T-helper 17 cell (primary cell): ENCODE results near the gene CEACAM21. TPM values are rescaled to one million over a fixed set of nuclear protein-coding genes. Genes with fewer than 3 reads are reported as not detected.

Experiments used
- ATAC-seq: fragments of 150-1000 bp; cut with Tn5 transposase; 2 replicates; pipeline ENCODE4 v1.10.0; 2021; ENCODE audit warnings: mild to moderate bottlenecking, moderate library complexity
- DNase-seq, 3 donors: peaks; one replicate each; pipeline versions ENCODE4 v3.0.0 to v3.0.0-alpha.2; 2020 to 2021
- H3K9me3 ChIP-seq: one replicate; pipeline ENCODE4 v1.7.0; 2013; ENCODE audit warnings: low read length, mild to moderate bottlenecking; ENCODE audit not compliant: control insufficient read depth, poor library complexity, severe bottlenecking
- H3K27ac Mint-ChIP-seq: one replicate; pipeline ENCODE4 v1.8.0; 2022; ENCODE audit warnings: mild to moderate bottlenecking, moderate library complexity, mixed read lengths
- H3K27me3 Mint-ChIP-seq: one replicate; pipeline ENCODE4 v1.8.0; 2022; ENCODE audit warnings: mixed read lengths
- H3K36me3 Mint-ChIP-seq: one replicate; pipeline ENCODE4 v1.8.0; 2022; ENCODE audit warnings: low read depth, mixed read lengths
- H3K4me1 Mint-ChIP-seq: one replicate; pipeline ENCODE4 v1.8.0; 2022; ENCODE audit warnings: mild to moderate bottlenecking, mixed read lengths
- H3K4me3 Mint-ChIP-seq: one replicate; pipeline ENCODE4 v1.8.0; 2022; ENCODE audit warnings: mild to moderate bottlenecking, moderate library complexity, mixed read lengths
- total RNA-seq, 4 donors: library from RNA in 2 of 4; stranded (reverse) in 2 of 4; gene quantifications; one replicate each; pipeline ENCODE4 v1.2.3 and lab custom pipeline; 2022 to 2026

Gene CEACAM21
- total RNA-seq, 2 donors from 2014 or later = 40.5 to 44.4 TPM

DNA sequence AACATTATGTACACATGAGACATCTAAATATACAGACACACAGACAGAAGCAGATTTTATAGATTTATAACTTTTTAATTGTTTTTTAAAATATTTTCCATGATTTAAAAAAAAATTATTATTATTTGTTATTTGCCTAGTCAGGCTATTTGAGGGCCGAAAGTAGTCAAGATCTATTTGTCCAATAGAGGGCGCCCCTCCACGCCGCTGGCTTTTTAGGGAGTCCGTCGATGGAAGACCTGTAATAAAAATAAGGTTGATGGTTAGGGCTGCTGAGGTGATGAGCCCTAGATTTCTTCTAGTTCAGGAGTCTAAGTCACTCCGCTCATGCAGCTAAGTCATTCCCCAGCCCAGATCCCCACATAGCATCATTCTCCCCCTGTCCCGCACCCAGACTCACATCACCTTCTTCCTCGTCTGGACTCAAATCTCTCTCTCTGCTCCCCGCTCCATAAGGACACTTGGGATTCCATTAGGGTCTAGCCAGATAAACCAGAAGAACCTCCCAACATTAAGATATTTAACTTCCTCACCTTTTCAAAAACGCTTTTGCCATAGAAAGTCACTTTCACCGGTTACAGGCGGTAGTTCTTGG, 33.9 kb upstream of the CEACAM21 start:
- peaks cover 38% of the 10 kb centered on the region for H3K4me1 Mint-ChIP-seq
- H3K27me3 Mint-ChIP-seq = no peaks in the 10 kb centered on the region

DNA sequence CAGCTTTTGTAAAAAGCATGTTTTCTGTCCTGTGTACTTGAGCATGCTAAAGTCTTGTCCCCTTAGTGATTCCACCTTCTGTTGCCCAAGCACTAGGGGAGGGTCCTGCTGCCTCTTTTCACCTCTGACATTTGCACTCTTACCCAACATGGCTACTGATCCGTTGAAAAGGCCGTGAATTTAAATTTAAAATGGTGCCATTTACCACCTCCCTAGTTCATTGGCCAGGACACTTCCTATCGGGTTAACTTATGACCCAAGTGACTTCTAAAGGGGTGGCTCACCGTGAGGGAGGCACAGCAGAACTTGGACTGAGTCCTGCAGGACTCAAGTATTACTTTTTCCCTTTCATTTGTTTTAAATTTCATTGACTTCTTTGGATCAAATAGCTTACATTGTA, 33.3 kb upstream of the CEACAM21 start:
- H3K27me3 Mint-ChIP-seq = no peaks in the 10 kb centered on the region
- peaks cover 41% of the 10 kb centered on the region for H3K4me1 Mint-ChIP-seq
- peaks cover 5% of the 10 kb centered on the region for H3K36me3 Mint-ChIP-seq
- ATAC-seq (no peak), DNase-seq (no peak)
- H3K4me3 Mint-ChIP-seq = no peak overlapping the region
- peak overlapping the region; percentile 99 for H3K27ac Mint-ChIP-seq
- H3K9me3 ChIP-seq = no peaks in the 10 kb centered on the region

More for the DNA sequence above, 33.9 kb upstream of the CEACAM21 start:
- H3K9me3 ChIP-seq = no peaks in the 10 kb centered on the region
- Mint-ChIP-seq H3K4me3 (peak overlapping the region; percentile 57), H3K36me3 (peaks cover 5% of the 10 kb centered on the region), H3K27ac (peak overlapping the region; percentile 99)
- peak; percentile 38 for ATAC-seq
- DNase-seq = peak; percentile 56 to 79 (median 62)

GRCh38 chr19:41543582-41543981, 32.4 kb upstream of the CEACAM21 start:
- peaks cover 5% of the 10 kb centered on the region for H3K36me3 Mint-ChIP-seq
- no peak for ATAC-seq
- peaks cover 45% of the 10 kb centered on the region for H3K4me1 Mint-ChIP-seq
- H3K4me3 Mint-ChIP-seq = no peak overlapping the region
- H3K9me3 ChIP-seq = no peaks in the 10 kb centered on the region
- no peak for DNase-seq
- H3K27ac Mint-ChIP-seq = peak overlapping the region; percentile 99
- no peaks in the 10 kb centered on the region for H3K27me3 Mint-ChIP-seq

DNA sequence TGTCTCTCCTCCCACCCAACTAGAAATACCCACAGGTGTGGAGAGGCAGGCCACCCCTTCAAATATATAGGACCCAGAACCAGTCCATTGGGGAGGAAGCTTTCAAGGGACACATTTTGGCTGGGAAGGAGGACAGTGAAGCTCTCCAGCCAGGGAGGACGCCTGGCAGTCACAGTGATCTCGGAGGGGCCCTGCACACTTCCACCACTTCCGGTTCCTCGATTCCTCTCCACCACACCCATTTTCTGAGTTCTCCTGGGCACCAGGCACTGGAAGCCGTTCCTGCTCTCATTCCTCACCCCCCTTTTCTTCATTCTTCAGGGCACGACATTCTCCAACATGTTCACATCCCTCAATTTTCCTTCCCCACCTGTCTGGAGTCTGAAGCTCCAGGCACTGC, 30.4 kb upstream of the CEACAM21 start:
- Mint-ChIP-seq H3K27me3 (no peaks in the 10 kb centered on the region), H3K4me1 (peaks cover 51% of the 10 kb centered on the region), H3K36me3 (peaks cover 3% of the 10 kb centered on the region), H3K4me3 (peak overlapping the region; percentile 95), H3K27ac (peak overlapping the region; percentile 99)
- no peaks in the 10 kb centered on the region for H3K9me3 ChIP-seq
- DNase-seq (no peak), ATAC-seq (no peak)

DNA sequence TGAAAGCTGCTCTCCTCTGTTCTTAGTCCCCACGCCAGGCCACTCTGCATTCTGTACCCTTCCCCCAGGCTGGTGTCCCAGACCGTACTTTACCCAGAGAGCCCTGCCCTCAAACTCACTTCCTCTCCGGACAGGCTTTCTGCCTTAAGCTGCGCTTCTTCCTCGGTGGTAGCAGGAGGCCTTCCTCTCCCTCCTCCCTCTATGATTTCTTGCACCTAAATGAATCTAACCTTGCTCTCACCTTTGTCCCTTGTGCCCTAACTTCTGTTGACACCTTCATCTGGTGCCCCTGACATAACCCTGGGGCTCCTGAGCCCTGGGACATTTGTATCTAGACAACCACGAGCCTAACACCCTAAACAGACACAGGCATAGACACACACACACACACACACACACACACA, 29.6 kb upstream of the CEACAM21 start:
- Mint-ChIP-seq H3K4me1 (peaks cover 52% of the 10 kb centered on the region), H3K36me3 (peaks cover 9% of the 10 kb centered on the region), H3K27me3 (no peaks in the 10 kb centered on the region), H3K27ac (peak overlapping the region; percentile 99), H3K4me3 (peak overlapping the region; percentile 95)
- H3K9me3 ChIP-seq = no peaks in the 10 kb centered on the region
- DNase-seq = no peak
- ATAC-seq = peak; percentile 62

DNA sequence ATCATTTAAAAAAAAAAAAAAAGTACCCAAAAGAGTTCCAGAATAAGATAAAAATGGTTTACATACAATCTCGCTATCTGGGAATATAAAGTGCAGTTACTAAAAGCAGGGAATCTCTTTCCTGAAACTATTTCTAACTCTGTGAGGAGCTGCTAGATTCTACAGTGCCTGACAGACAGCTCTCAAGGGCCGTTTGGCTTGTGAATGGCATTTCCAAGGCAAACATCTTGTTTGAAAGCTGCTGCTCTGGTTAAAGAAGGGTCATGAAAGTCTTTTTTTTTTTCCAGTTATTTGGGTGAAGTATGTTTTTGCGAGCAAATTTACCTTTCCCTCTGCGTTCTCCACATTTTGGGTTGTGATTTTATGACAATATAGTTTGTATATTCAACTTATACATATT, 29.0 kb upstream of the CEACAM21 start:
- no peaks in the 10 kb centered on the region for H3K27me3 Mint-ChIP-seq
- no peak for ATAC-seq
- peak overlapping the region; percentile 99 for H3K27ac Mint-ChIP-seq
- H3K9me3 ChIP-seq = no peaks in the 10 kb centered on the region
- H3K36me3 Mint-ChIP-seq = peaks cover 13% of the 10 kb centered on the region
- peak overlapping the region; percentile 95 for H3K4me3 Mint-ChIP-seq
- H3K4me1 Mint-ChIP-seq = peaks cover 56% of the 10 kb centered on the region
- no peak for DNase-seq

GRCh38 chr19:41547569-41547968, 28.4 kb upstream of the CEACAM21 start:
- Mint-ChIP-seq H3K27ac (peak overlapping the region; percentile 99), H3K4me3 (peak overlapping the region; percentile 68), H3K4me1 (peaks cover 54% of the 10 kb centered on the region), H3K36me3 (peaks cover 13% of the 10 kb centered on the region), H3K27me3 (no peaks in the 10 kb centered on the region)
- ATAC-seq (no peak), DNase-seq (no peak)
- H3K9me3 ChIP-seq = no peaks in the 10 kb centered on the region

DNA sequence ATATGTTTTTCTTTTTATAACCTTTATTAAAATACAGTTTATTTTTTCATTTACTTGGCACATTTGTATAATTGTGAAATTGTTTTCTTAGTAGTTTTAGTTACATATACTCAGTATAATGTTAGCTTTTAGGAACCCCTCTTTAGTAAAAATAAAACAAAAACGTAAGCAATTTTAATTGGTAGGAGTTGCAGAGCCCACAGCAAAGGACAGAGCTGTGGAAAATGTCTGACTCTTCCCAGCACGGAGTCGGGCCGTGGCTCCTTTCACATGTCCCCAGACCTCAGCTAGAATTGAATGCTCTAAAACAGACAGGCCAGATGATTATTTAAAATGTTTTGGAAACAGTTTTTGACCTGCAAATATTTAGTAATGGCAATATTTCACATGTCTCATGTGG, 27.9 kb upstream of the CEACAM21 start:
- peaks cover 57% of the 10 kb centered on the region for H3K4me1 Mint-ChIP-seq
- no peak overlapping the region for H3K4me3 Mint-ChIP-seq
- peaks cover 13% of the 10 kb centered on the region for H3K36me3 Mint-ChIP-seq
- H3K27me3 Mint-ChIP-seq = no peaks in the 10 kb centered on the region
- ATAC-seq (no peak), DNase-seq (no peak)
- H3K27ac Mint-ChIP-seq = peak overlapping the region; percentile 99
- no peaks in the 10 kb centered on the region for H3K9me3 ChIP-seq

DNA sequence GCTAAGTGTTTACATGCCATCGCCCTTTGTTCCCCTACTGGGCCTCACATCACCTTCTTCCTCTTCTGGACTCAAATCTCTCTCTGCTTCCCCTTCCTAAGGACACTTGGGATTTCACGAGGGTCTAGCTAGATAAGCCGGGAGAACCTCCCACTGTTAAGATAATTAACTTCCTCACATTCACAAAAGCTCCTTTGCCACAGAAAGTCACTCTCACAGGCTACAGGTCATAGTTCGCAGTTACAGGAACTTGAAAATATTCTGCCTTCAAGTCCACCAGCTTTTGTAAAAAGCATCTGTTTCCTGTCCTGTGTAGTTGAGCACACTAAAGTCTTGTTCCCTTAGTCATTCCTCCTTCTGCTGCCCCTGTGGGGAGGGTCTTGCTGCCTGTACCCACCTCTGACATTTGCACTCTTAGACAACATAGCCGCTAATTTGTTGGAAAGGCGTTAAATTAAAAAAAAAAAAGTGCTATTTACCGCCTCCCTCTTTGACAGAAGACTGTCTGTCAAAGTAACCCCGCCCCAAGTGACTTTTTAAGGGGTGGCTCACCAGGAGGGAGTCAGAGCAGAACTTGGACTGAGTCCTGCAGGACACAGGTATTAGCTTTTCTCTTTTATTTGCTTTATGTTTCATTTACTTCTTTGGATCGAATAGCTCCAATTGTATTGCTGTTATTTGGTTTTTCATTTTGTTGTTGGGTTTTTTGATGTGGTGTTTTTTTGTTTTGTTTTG, 26.8 kb upstream of the CEACAM21 start:
- H3K36me3 Mint-ChIP-seq = peaks cover 13% of the 10 kb centered on the region
- peaks cover 63% of the 10 kb centered on the region for H3K4me1 Mint-ChIP-seq
- DNase-seq = peak; percentile 32 to 61 (median 51)
- no peaks in the 10 kb centered on the region for H3K27me3 Mint-ChIP-seq
- H3K27ac Mint-ChIP-seq = peak overlapping the region; percentile 99
- no peaks in the 10 kb centered on the region for H3K9me3 ChIP-seq
- peak overlapping the region; percentile 93 for H3K4me3 Mint-ChIP-seq
- ATAC-seq = peak; percentile 72

GRCh38 chr19:41549884-41550283, 26.1 kb upstream of the CEACAM21 start:
- DNase-seq = no peak
- peaks cover 61% of the 10 kb centered on the region for H3K4me1 Mint-ChIP-seq
- no peak for ATAC-seq
- peak overlapping the region; percentile 93 for H3K4me3 Mint-ChIP-seq
- H3K36me3 Mint-ChIP-seq = peaks cover 13% of the 10 kb centered on the region
- H3K27ac Mint-ChIP-seq = peak overlapping the region; percentile 99
- H3K9me3 ChIP-seq = no peaks in the 10 kb centered on the region
- no peaks in the 10 kb centered on the region for H3K27me3 Mint-ChIP-seq

GRCh38 chr19:41551212-41551610, 24.8 kb upstream of the CEACAM21 start:
- no peaks in the 10 kb centered on the region for H3K9me3 ChIP-seq
- H3K36me3 Mint-ChIP-seq = peaks cover 18% of the 10 kb centered on the region
- peaks cover 60% of the 10 kb centered on the region for H3K4me1 Mint-ChIP-seq
- H3K27ac Mint-ChIP-seq = peak overlapping the region; percentile 99
- H3K27me3 Mint-ChIP-seq = no peaks in the 10 kb centered on the region
- DNase-seq (no peak), ATAC-seq (no peak)
- peak overlapping the region; percentile 93 for H3K4me3 Mint-ChIP-seq

DNA sequence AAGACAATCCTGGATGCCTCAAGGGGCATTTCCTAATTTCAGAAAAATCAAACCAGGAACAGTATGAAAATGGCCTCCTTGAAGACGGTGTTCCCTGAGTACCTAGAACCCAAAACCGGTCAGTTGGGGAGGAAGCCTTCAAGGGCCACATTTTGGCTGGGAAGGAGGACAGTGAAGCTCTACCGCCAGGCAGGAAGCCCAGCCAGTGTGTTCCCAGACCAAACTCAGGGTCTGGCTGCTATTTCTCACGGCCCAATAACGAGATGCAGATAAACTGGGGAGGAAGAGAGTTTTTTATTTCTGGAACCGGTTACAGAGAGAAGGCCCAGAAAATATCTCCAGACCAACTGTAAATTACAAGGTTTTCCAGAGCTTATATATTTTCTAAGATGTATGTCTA, 24.3 kb upstream of the CEACAM21 start:
- Mint-ChIP-seq H3K27me3 (no peaks in the 10 kb centered on the region), H3K36me3 (peaks cover 18% of the 10 kb centered on the region), H3K27ac (peak overlapping the region; percentile 99), H3K4me3 (peak overlapping the region; percentile 93), H3K4me1 (peaks cover 58% of the 10 kb centered on the region)
- no peaks in the 10 kb centered on the region for H3K9me3 ChIP-seq
- DNase-seq (no peak), ATAC-seq (no peak)

- Mint-ChIP-seq H3K27me3 (no peaks in the 10 kb centered on the region), H3K4me3 (peak overlapping the region; percentile 93), H3K27ac (peak overlapping the region; percentile 99), H3K36me3 (peaks cover 18% of the 10 kb centered on the region), H3K4me1 (peaks cover 59% of the 10 kb centered on the region)
- no peaks in the 10 kb centered on the region for H3K9me3 ChIP-seq
- no peak for DNase-seq
- peak; percentile 24 for ATAC-seq
These were observed 23.4 kb upstream of the CEACAM21 start for GRCh38 chr19:41552558-41552957.

- H3K27me3 Mint-ChIP-seq = no peaks in the 10 kb centered on the region
- H3K4me3 Mint-ChIP-seq = peak overlapping the region; percentile 93
- peaks cover 61% of the 10 kb centered on the region for H3K4me1 Mint-ChIP-seq
- DNase-seq (no peak), ATAC-seq (no peak)
- H3K9me3 ChIP-seq = no peaks in the 10 kb centered on the region
- peak overlapping the region; percentile 99 for H3K27ac Mint-ChIP-seq
- H3K36me3 Mint-ChIP-seq = peaks cover 18% of the 10 kb centered on the region
These were observed 22.2 kb upstream of the CEACAM21 start for GRCh38 chr19:41553804-41554203.
